Uterus (tissue), 4 donors: Measurements from ENCODE around the gene CT45A10. TPM values are rescaled to one million over a fixed set of nuclear protein-coding genes. Genes with fewer than 3 reads are reported as not detected.
"Not testable (repeated sequence)": the region's sequence is repeated elsewhere in the genome, so short reads cannot be mapped to it uniquely, and the experiment has no call there.

Experiments
- DNase-seq, 2 donors: peaks; one replicate each; pipeline ENCODE4 v3.0.0-alpha.2; 2019 to 2020
- H3K27ac ChIP-seq, 2 donors: fragments of 200-600 bp; sonication (generic); 1 replicate in 1 of 2; 2 replicates in 1 of 2; pipeline ENCODE4 v1.5.1; 2016 to 2018
- H3K27me3 ChIP-seq, 2 donors: fragments of 200-600 bp; sonication (generic); one replicate each; pipeline ENCODE4 v1.5.1; 2018 to 2019; ENCODE audit warnings: control low read depth in 1 of 2
- H3K36me3 ChIP-seq, 2 donors: fragments of 200-600 bp; sonication (generic); one replicate each; pipeline ENCODE4 v1.5.1; 2019; ENCODE audit warnings: control low read depth in 1 of 2
- H3K4me1 ChIP-seq, 2 donors: fragments of 200-600 bp; sonication (generic); one replicate each; pipeline ENCODE4 v1.5.1; 2018 to 2019; ENCODE audit warnings: control low read depth in 1 of 2
- H3K4me3 ChIP-seq, 2 donors: fragments of 200-600 bp; sonication (generic); 1 replicate in 1 of 2; 2 replicates in 1 of 2; pipeline ENCODE4 v1.5.1; 2018 to 2019; ENCODE audit warnings: mild to moderate bottlenecking in 1 of 2
- H3K9me3 ChIP-seq, 2 donors: fragments of 200-600 bp; sonication (generic); one replicate each; pipeline ENCODE4 v1.5.1; 2019; ENCODE audit warnings: control low read depth in 1 of 2
- POLR2A ChIP-seq, 2 donors: fragments of 450-650 bp; IDR thresholded peaks; one replicate each; pipeline ENCODE4 v1.6.1; 2016; ENCODE audit warnings: antibody characterized with exemption in 2 of 2, mild to moderate bottlenecking in 1 of 2, moderate library complexity in 1 of 2
- intact Hi-C: fragments of 100-400 bp; cut with DNase I; formaldehyde crosslinking; loops from one replicate; pipeline ENCODE4 v1.15.1; 2023; ENCODE audit warnings: low total_unique reads
- total RNA-seq, 4 donors: library from RNA; depleted of rRNA in 3 of 4; stranded (reverse); fragments of >200 nt in 3 of 4; gene quantifications; one replicate each; pipeline versions ENCODE4 v1.1.0 to v1.2.4, GENCODE V29; 2014 to 2023
- TF ChIP-seq, protein P1 (sequence below), 4 experiments: fragments of 200-600 bp in 2 of 4; fragments of 450-650 bp in 2 of 4; sonication (generic) in 2 of 4; IDR thresholded peaks; one replicate each; pipeline ENCODE4 v1.5.1; 2016 to 2019; ENCODE audit warnings: antibody characterized with exemption in 4 of 4, mild to moderate bottlenecking in 2 of 4, moderate library complexity in 1 of 4
- donor health status: DM: yes; HTN: yes; CAD: no.

Gene CT45A10
- total RNA-seq, 4 donors from 2014 or later, result not detected

- H3K36me3 ChIP-seq, result no peaks in the 10 kb centered on the region
- H3K4me1 ChIP-seq, result no peaks in the 10 kb centered on the region
- intact Hi-C loops, result no loop called here
- no peak for TF ChIP-seq POLR2A (IDR thresholded peaks at IDR 0.05)
- no peaks in the 10 kb centered on the region for H3K9me3 ChIP-seq
- no peak overlapping the region for H3K27ac ChIP-seq
- no peak overlapping the region for H3K4me3 ChIP-seq
- no peaks in the 10 kb centered on the region for H3K27me3 ChIP-seq
- DNase-seq, result no peak
Observed at GRCh38 chrX:135914404-135914803, 21.2 kb upstream of the CT45A10 start.

DNA sequence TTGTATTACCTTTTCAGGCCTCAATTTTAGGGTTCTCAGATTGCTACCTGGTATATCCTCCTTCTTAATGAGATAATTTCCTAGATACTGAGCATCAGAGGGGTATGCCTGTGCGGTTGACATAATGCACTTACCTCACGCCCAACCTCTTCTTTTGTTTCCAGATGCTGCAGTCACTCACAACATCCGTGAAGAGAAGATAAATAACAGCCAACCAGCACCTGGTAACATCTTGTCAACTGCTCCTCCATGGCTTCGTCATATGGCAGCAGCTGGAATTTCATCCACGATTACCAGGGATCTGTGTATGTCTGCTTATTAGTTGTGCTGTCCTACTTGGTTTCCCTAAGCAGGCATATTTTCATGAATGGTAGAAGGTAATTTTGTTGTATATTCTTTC, 17.0 kb upstream of the CT45A10 start:
- intact Hi-C loops, result no loop called here
- Histone ChIP-seq H3K4me1 (no peaks in the 10 kb centered on the region), H3K27ac (no peak overlapping the region), H3K27me3 (no peaks in the 10 kb centered on the region), H3K9me3 (no peaks in the 10 kb centered on the region), H3K4me3 (no peak overlapping the region), H3K36me3 (no peaks in the 10 kb centered on the region)
- TF ChIP-seq POLR2A (IDR thresholded peaks at IDR 0.05), result no peak
- no peak for DNase-seq

GRCh38 chrX:135892781-135893180, 463 bp downstream of the CT45A10 start:
- Histone ChIP-seq H3K27ac (no peak overlapping the region), H3K27me3 (no peaks in the 10 kb centered on the region), H3K36me3 (no peaks in the 10 kb centered on the region), H3K4me1 (no peaks in the 10 kb centered on the region), H3K4me3 (no peak overlapping the region), H3K9me3 (no peaks in the 10 kb centered on the region)
- intact Hi-C loops, result no loop called here
- no peak for TF ChIP-seq POLR2A (IDR thresholded peaks at IDR 0.05)
- TF ChIP-seq, protein P1, sequence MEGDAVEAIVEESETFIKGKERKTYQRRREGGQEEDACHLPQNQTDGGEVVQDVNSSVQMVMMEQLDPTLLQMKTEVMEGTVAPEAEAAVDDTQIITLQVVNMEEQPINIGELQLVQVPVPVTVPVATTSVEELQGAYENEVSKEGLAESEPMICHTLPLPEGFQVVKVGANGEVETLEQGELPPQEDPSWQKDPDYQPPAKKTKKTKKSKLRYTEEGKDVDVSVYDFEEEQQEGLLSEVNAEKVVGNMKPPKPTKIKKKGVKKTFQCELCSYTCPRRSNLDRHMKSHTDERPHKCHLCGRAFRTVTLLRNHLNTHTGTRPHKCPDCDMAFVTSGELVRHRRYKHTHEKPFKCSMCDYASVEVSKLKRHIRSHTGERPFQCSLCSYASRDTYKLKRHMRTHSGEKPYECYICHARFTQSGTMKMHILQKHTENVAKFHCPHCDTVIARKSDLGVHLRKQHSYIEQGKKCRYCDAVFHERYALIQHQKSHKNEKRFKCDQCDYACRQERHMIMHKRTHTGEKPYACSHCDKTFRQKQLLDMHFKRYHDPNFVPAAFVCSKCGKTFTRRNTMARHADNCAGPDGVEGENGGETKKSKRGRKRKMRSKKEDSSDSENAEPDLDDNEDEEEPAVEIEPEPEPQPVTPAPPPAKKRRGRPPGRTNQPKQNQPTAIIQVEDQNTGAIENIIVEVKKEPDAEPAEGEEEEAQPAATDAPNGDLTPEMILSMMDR (IDR thresholded peaks at IDR 0.05), result no peak
- DNase-seq, result no peak

DNA sequence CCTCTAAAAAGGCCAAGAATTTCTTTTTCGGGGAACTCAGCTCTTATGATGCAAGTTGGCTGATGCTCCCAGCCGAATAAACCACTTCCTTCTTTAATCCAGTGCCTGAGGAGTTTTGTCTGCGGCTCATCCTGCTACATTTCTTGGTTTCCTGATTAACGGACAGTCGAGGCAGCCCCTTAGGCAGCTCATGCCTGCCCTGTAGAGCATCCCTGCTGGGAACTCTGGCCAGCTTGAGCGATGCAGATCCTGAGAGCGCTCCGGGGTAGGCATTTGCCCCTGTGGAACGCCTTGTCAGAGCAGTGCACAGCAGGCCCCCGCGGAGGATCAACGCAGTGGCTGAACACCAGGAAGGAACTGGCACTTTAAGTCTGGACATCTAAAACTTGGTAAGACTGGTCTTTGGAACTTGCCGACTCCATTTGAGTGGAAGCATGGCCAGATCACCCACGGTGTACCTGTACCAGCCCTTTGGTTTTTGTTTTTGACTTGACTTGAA, 3.1 kb downstream of the CT45A10 start:
- intact Hi-C loops, result no loop called here
- DNase-seq, result no peak
- no peak overlapping the region for H3K4me3 ChIP-seq
- no peaks in the 10 kb centered on the region for H3K4me1 ChIP-seq
- H3K27ac ChIP-seq, result no peak overlapping the region
- H3K36me3 ChIP-seq, result no peaks in the 10 kb centered on the region
- no peaks in the 10 kb centered on the region for H3K27me3 ChIP-seq
- TF ChIP-seq, protein P1 (IDR thresholded peaks at IDR 0.05), result no peak
- TF ChIP-seq POLR2A (IDR thresholded peaks at IDR 0.05), result no peak
- H3K9me3 ChIP-seq, result no peaks in the 10 kb centered on the region

DNA sequence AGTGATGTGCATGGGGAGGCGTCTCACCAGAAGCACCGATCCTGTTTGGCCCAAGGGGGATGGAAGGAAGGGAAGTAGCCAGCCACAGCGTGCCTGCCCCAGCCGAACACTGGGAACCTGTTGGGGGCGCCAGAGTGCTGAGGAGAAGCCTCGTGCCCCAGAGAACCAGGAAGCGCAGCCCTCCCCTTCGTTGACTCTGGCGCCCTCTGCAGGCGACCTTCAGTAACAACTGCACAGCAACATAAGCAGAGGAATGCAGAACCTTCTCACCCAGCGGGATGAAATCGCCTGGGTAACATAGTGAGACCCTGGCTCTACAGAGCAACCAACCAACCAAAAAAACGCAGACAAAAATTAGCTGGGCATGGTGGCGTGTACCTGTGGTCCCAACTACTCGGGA, 4.3 kb downstream of the CT45A10 start:
- H3K27ac ChIP-seq, H3K9me3 ChIP-seq, H3K36me3 ChIP-seq, DNase-seq, H3K4me3 ChIP-seq, intact Hi-C loops, H3K4me1 ChIP-seq, H3K27me3 ChIP-seq: not testable (repeated sequence)

GRCh38 chrX:135888230-135888629, 5.0 kb downstream of the CT45A10 start:
- intact Hi-C loops, result not testable (repeated sequence)

DNA sequence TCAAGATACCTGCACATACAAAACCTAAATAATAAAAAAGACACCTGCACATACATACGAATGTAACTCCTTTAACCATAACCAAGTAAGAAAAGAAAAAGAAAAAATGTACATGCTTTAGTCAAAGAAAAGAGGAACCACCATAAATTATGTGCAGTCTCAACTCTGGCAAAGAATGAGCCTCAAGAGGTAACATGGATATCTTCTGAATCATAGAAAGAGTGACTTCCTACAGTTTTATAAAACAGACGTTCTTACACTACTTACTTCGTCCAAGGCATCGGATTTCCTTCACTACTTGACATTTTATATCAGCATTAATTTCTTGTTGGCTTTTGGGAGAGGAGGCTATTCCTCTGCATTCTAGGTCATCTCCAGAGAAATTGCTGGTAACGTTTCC, 10.5 kb downstream of the CT45A10 start:
- H3K4me3 ChIP-seq, H3K9me3 ChIP-seq, H3K27ac ChIP-seq, DNase-seq, H3K27me3 ChIP-seq, intact Hi-C loops, H3K36me3 ChIP-seq, H3K4me1 ChIP-seq: not testable (repeated sequence)

More at GRCh38 chrX:135888230-135888629, 5.0 kb downstream of the CT45A10 start:
- not testable (repeated sequence) for DNase-seq, H3K4me3 ChIP-seq, H3K27ac ChIP-seq, H3K4me1 ChIP-seq, H3K9me3 ChIP-seq, H3K36me3 ChIP-seq, H3K27me3 ChIP-seq

DNA sequence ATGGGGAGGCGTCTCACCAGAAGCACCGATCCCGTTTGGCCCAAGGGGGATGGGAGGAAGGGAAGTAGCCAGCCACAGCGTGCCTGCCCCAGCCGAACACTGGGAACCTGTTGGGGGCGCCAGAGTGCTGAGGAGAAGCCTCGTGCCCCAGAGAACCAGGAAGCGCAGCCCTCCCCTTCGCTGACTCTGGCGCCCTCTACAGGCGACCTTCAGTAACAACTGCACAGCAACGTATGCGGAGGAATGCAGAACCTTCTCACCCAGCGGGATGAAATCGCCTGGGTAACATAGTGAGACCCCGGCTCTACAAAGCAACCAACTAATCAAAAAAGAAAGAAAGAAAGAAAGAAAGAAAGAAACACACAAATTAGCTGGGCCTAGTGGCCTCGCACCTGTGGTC, 21.5 kb downstream of the CT45A10 start, which contains the start of gene CT45A9:
CT45A9 (minus strand) TSS at position 101 of the 400 bp plus-strand sequence. CDS start 3,751 bp downstream, outside the sequence.
- H3K27ac ChIP-seq, H3K4me3 ChIP-seq, intact Hi-C loops, H3K27me3 ChIP-seq, H3K36me3 ChIP-seq, DNase-seq, H3K4me1 ChIP-seq, H3K9me3 ChIP-seq: not testable (repeated sequence)

DNA sequence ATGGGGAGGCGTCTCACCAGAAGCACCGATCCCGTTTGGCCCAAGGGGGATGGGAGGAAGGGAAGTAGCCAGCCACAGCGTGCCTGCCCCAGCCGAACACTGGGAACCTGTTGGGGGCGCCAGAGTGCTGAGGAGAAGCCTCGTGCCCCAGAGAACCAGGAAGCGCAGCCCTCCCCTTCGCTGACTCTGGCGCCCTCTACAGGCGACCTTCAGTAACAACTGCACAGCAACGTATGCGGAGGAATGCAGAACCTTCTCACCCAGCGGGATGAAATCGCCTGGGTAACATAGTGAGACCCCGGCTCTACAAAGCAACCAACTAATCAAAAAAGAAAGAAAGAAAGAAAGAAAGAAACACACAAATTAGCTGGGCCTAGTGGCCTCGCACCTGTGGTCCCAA, 38.8 kb downstream of the CT45A10 start, which contains the start of gene CT45A8:
CT45A8 (minus strand) TSS at position 101 of the 400 bp plus-strand sequence. CDS start 3,755 bp downstream, outside the sequence.
- H3K4me1 ChIP-seq, H3K4me3 ChIP-seq, H3K36me3 ChIP-seq, DNase-seq, H3K9me3 ChIP-seq, intact Hi-C loops, H3K27me3 ChIP-seq, H3K27ac ChIP-seq: not testable (repeated sequence)

GRCh38 chrX:135837180-135837579, 56.1 kb downstream of the CT45A10 start, which contains the start of gene CT45A7:
CT45A7 (minus strand) TSS chrX:135837280; CDS start chrX:135833533, 3,747 bp downstream.
- H3K4me3 ChIP-seq, DNase-seq, H3K27me3 ChIP-seq, H3K4me1 ChIP-seq, H3K27ac ChIP-seq, intact Hi-C loops, H3K36me3 ChIP-seq, H3K9me3 ChIP-seq: not testable (repeated sequence)
